H1 (cell line): ENCODE data around the gene NFYA. TPM values are rescaled to one million over a fixed set of nuclear protein-coding genes. Genes with fewer than 3 reads are reported as not detected.

Experiments
- CHD7 ChIP-seq: fragments of 300-600 bp; sonication (generic); IDR thresholded peaks from 2 replicates; pipeline ENCODE4 v1.7.1; 2012; ENCODE audit warnings: low read length, moderate library complexity, mild to moderate bottlenecking, inconsistent platforms; ENCODE audit not compliant: insufficient replicate concordance
- FOSL1 ChIP-seq: IDR thresholded peaks from 2 replicates; pipeline ENCODE4 v1.6.1; 2011; ENCODE audit warnings: mild to moderate bottlenecking, low read depth, low read length, moderate library complexity; ENCODE audit not compliant: insufficient read depth
- SP2 ChIP-seq: IDR thresholded peaks from 2 replicates; pipeline ENCODE4 v1.6.1; 2012; ENCODE audit warnings: mild to moderate bottlenecking, low read length, inconsistent platforms
- polyA plus RNA-seq, 7 experiments: library from polyadenylated mRNA; depleted of rRNA in 3 of 7; stranded (reverse) in 5 of 7; unstranded in 2 of 7; fragments of >200 nt in 5 of 7; fragments of 200-250 nt in 2 of 7; gene quantifications; 1 replicate in 5 of 7; 2 replicates in 1 of 7; 4 replicates in 1 of 7; pipeline versions ENCODE4 v1.2.1 to v1.2.3, GENCODE V29; 2011 to 2013; ENCODE audit warnings: missing spikeins in 2 of 7, mixed read lengths in 2 of 7
- total RNA-seq: library from RNA; stranded (reverse); fragmentation: NEBNext Ultra II Directional; extraction: Animal tissue kit (Norgen Biotek cat#: 25700); gene quantifications from 2 replicates; pipeline ENCODE4 v1.2.1, GENCODE V29; 2021

The NFYA gene
- total and polyA plus RNA-seq, 2 of the 8 experiments (the other 6 are each of a cell fraction or from before 2014, with no cell fraction given) = 19.8 to 33.7 TPM

- TF ChIP-seq CHD7 (no peak), FOSL1 (no peak), SP2 (no peak)
Measured at GRCh38 chr6:41093729-41094128, 21.0 kb downstream of the NFYA start (continued).
